GM19238 (cell line): Measurements from ENCODE around the gene UVSSA.
A peak's percentile ranks its signal among the peaks of the same experiment; 100 is the strongest.

Experiments used
- DNase-seq: peaks from one replicate; pipeline ENCODE4 v3.0.0; 2011; ENCODE audit warnings: low spot score; ENCODE audit not compliant: insufficient read length

UVSSA gene, protein sequence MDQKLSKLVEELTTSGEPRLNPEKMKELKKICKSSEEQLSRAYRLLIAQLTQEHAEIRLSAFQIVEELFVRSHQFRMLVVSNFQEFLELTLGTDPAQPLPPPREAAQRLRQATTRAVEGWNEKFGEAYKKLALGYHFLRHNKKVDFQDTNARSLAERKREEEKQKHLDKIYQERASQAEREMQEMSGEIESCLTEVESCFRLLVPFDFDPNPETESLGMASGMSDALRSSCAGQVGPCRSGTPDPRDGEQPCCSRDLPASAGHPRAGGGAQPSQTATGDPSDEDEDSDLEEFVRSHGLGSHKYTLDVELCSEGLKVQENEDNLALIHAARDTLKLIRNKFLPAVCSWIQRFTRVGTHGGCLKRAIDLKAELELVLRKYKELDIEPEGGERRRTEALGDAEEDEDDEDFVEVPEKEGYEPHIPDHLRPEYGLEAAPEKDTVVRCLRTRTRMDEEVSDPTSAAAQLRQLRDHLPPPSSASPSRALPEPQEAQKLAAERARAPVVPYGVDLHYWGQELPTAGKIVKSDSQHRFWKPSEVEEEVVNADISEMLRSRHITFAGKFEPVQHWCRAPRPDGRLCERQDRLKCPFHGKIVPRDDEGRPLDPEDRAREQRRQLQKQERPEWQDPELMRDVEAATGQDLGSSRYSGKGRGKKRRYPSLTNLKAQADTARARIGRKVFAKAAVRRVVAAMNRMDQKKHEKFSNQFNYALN

DNA sequence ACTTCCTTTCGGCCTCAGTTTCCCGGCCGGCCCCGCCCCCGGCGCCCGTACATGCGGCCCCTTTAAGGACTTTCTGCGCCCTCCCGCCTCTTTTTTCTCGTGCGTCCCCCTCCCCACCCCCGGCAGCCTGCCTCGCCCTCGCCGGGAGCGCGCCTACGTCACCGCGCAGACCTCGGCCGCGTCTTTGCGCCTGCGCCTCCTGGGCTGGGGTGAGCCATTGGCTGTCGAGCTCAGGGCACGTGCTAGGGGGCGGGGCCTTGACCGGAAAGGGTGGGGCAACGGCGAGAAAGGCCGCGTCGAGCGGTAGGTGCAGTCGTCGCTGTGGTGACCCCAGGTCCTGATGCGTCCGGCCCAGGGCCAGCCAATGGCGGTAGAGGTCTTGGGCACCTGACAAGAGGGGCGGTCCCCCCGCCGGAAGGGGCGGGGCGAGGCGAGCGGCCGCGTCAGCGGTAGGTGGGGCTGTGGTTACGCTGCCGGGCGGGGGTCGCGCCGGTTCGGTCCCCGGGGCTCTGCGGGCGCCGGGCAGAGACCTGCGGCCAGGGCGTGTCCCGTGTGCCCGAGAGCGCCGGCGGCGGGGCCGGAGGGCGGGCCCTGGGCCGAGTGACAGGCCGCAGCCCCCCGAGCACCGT is at the start of gene UVSSA:
Gene UVSSA (plus strand): TSS at position 428 of the 629 bp plus-strand sequence. CDS start 884 bp downstream, outside the sequence.
- peak; percentile 100 for DNase-seq

DNA sequence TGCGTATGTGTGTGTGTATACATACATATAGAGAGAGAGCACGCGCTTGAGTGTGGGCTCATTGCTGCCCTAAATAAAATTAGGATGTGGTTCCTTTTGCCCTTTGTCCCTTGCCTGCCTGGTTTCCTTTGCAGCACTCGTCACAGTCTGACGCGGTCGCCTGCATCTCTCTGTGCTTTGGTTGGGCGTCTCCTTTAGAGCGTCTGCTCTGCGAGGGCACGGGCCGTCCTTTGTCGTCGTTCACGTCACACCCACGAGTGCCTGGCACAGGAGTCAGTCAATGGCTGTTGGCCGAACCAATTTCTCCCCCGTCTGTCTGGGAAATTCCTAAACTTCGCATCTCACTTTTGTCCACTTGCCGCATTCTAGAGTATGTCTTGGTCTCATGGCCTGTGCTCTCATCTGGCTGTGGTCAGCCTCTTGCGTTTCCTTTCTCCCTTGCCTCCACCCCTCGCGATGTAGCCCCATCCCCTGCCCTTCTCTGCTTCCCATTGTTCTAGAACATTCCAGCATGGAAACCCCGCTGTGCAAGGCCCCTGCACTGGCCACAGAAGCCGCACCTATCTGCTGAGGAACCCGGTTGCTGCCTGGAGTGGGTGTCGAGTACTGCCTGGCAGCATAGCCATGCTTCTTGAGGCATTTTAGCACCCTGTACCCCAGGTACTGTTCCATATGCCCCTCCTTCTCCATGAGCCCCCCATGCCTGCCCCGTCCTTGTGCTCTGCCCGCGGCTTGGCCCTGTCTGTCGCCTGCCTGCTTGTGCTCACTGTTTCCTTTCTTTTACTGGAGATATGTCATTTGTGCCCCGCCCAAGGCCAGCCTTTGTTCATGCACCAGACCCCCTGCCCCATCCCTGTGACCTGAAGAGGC is 49.3 kb upstream of the UVSSA start:
- no peak for DNase-seq

DNA sequence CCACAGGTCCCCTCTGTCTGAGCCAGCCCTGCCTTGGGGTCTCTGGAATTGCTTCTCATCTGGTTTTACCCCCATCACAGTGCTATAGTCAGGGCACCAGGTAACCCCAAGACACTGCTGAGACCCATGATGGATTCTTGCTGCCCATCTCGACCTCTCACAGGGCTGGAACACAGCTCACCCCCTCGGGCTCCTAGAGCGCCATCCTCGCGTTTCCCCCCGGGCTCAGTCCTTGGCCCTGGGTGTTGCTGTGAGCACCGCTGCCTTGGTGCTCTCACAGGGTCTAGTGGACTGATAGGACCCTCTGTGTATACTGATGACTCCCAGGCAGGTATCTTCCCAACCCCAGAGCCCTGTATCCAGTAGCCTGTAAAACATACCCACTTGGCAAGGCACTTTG is 48.5 kb upstream of the UVSSA start:
- DNase-seq = no peak

DNA sequence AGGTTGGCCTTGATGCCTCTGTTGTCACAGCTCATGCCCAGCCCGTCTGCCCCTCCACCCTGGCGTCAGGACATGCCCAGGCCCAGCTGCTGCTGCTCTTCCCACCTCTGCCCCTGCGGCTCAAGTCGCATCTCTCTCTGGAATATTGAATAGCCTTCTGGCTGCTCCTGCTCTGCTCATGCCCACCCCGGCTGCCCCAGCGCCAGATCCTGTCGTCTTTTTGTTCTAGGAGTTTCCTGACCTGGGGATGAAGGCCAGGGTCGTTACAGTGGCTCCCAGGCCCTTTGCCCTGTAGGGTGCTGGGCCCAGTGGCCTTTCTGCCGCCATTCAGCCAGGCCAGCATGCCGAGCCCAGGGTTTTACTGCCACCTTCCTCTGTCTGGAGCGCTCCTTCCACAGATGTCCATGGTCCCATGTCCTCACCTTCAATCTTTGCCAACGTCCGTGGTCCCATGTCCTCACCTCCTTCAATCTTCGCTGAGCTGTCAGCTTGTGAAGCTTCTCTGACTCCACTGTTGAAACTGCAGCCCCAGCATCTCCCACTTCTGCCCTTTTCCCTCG is 47.6 kb upstream of the UVSSA start:
- no peak for DNase-seq

DNA sequence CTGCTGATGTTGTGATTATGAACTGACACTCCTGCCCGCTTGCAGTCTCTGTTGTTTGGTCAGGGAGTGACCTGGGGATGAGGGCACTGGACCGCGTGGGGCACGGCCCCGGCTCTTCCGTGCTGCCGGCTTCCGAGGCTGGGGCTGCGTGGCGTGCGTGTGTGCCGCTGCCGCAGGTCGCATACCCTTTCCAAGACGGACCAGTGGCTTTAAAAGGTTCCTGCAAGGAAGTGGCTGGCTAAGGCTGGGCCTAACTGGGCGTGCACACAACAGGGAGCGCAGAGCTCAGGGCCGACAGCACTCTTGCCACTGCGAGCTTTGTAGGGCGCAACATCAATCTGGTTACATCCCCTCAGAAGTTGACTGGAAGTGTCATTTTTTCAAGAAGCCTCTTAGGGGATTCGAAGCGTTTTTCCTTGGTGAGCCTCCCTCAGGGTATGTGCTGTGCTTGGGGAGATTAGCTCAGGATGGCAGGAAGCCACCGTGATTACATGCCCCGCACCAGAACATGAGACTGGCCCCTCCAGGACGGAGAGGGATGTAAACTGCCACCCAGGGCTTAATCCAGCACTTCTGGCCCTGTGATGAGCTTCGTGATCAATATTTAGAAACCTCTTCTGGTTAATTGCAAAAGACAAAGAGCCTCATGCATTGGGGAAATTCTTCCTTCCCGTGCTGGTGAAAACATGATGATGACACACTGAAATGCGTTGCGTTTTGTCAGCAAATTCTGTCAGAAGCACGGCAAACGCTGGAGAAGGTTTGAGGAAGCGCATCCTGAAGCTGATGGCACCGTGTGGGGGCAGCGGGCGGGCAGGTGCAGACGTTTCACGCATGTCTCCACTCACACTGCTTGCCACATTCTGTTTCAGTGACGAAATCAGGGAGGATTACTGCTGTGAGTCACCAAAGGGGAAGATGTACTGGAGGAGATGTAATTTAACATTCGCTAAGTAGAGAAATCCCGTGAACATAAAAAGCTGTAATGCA is 46.2 kb upstream of the UVSSA start:
- no peak for DNase-seq

DNA sequence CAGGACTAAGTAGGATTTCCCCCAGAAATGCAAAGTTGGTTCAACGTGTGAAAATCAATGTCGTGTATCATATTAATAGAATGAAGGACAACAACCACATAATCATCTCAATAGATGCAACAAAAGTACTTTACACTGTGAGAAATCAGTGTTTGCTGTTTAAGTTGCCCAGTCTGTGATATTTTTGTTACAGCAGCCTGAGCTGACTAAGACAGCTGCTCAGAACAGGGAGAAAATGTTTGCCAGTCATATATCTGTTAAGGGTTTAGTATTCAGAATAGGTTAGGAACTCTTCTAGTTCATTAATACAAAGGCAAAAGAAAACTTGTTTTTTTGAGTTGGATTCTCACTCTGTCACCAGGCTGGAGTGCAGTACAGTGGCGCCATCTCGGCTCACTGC is 44.8 kb upstream of the UVSSA start:
- no peak for DNase-seq

DNA sequence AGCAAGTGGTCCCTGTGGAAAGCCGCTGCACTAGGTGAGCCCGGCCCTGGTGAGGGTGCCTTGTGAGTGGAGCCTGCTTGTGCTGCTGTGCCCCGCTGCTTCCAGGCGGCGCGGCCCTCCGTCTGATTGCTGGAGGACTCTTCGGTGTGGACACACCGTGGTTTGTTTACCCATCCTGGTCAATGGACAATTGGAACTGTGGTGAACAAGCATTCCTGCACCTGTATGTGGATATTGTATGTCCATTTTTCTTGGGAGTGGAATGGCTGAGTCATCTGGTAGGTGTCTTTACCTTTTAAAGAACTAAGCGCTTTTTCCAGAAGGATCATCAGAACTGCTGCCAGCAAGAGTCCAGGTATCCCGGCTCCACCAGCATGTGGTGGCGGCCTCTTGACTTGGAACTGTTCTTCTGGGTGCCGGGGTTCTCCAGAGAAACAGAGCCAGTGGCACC is 41.7 kb upstream of the UVSSA start:
- no peak for DNase-seq

DNA sequence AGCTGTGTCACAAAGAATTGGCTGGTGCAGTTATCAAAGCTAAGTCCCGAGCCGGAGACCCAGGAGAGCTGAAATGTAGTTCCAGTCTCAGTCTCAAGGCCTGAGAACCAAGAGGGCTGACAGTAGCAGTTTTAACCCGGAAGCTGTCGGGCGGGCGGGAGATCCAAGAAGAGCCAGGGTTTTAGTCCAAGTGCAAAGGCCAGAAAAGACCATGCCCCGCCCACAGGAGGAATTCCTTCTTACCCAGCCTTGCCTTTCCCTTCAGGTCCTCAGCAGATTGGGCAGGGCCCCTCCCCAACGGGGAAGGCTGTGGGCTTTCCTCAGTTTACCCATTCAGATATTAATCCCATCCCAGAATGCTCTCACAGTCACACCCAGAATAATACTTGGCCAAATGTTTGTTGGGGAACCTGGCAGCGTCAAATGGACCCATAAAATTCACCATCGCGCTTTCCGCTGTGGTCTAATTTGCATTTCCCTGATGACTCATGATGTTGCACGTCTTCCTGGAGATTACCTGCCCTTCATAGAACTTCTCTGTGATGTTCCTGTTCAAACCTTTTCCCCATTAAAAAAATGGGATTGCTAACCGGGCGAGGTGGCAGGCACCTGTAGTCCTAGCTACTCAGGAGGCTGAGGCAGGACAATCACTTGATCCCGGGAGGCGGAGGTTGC is 41.1 kb upstream of the UVSSA start:
- no peak for DNase-seq

DNA sequence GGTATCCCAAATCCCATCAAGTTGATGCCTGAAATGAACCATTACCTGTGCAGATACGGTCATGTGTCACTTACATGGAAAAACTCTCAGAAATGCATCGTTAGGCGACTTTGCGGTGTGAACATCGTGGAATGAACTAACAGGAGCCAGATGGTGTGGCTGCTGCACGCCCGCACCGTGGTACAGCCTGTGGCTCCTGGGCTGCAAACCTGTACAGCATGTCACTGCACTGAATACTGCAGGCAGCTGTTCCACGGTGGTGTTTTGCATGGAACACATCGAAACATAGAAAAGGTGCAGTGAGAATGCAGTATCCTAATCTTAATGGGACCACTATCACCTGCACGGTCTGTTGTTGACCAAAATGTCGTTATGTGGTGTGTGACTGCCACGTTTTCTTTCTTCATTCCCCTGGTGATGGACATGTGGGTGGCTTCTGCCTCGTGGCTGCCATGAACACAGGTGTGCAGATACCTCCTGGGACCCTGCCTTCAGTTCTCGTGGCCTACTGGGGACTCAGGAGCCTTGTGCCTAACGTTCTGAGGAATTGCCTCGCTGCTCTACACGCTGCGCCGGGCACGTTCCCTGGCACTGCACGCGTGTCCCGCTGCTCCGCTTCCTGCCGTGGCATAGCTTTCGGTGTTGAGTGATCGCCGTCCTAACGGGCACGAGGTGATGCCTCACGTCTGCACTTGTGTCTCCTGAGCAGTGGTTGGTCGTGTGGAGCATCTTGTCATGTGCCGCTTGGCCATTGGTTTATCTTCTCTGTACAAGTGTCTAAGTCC is 38.9 kb upstream of the UVSSA start:
- DNase-seq = no peak

DNA sequence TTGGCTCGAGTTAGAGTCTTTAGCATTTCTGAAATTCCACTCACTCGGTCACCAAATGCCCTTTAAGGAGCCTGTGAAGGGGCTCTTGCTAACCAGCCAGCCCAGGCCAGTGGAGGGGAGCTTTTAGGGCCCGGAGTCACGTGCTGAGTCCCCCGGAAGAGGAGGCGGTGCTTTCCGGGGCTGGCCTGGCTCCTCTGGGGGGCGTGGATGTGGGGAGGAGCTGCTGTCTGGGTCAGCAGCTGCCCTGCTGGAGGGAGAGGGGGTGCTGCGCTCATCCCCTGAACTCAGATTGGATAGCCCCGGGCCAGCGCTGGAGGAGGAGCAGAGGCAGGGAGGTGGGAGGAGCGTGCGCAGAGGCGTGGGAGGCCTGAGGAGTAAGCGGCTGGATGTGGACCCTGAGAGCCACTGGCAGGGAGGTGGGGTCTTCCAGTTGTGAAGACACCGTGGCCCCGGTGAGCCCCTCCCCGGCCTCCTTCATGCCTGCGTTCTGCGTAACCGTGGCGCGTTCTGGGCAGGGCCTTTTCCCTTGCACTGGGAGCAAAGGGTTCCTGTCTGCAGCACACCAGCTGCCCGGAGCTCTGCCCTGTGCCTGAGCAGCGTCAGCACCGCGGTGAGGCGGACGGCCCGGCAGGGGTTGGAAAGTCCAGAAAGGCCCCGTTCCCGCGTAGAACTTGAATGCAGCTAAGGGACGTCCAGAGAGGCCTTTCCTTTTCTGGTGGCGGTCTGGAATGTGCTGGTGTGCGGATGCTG is 37.6 kb upstream of the UVSSA start:
- DNase-seq = peak; percentile 98

DNA sequence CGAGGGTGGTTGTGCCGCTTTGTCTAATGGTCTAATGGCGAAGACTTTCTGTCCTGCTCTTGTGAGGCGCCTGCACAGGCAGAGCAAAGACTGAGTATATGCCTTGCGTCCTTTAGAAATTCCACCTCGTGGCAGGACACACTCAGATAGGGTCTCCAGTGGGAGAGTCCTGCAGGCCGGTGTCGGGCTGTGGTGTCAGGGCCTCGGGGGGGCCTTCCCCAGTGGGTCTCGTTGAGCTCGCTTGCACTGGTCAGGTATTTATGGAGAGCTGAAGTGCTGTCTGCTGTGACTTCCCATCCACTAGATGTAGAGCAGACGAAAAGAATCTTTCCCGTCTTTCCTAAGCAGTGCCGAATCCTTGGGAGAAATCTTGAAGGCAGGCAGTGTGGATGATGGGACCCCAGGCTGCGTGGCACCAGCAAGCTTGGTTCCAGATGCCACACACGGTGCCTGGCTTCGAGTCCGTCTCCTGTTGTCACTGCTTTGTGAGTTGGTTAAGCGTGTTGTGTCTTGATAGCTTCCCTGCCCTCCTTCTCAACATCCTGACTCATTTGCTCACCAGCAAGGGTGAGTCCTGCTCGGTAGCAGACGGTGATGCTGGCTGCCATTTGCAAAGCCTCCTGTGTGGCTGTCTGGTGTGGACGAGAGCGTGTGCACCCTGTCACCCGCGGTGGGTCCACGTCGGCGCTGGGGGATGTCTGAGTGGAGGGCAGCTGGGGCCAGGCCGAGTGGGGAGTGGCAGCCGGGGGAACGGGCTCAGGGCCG is 36.8 kb upstream of the UVSSA start:
- DNase-seq = no peak

DNA sequence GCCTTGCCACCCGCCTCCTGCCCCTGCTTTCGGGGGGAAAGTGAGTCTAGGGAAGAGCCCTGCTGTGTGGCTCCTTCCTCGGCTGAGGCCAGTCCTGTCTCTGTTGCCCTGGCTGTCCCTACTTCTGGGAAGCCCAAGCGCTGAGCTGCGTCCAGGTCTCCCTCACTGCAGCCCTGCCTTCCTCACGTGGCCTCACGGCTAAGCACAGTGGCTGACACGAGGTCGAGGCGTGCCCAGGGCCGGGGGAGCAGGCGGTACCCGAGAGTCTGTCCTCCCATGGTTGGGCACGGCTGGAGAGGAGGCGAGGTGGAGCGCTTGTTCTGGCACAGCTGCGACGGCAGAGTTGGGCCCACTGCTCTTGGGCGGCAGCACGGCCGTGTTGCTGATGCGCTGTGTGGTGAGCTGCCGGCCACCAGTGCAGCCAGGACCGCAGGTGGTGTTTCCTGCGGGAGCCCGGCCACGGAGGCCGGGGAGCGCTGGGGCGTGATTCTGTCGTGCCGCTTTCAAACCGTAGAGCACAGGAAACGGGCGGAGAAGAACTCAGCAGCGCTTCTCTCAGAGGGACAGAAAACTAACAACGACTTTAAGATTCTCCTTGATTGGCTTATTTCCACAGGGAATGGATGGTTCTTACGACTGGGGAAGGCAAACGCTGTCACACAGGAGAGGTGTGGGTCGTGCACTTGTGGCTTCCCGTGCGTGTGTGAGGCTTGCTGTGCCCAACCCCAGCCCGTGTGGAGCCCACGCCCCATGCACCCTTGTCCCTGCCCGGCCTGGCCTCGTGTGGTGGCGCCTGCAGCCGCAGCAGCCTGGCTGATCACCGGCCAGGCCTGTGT is 36.0 kb upstream of the UVSSA start:
- DNase-seq = no peak

DNA sequence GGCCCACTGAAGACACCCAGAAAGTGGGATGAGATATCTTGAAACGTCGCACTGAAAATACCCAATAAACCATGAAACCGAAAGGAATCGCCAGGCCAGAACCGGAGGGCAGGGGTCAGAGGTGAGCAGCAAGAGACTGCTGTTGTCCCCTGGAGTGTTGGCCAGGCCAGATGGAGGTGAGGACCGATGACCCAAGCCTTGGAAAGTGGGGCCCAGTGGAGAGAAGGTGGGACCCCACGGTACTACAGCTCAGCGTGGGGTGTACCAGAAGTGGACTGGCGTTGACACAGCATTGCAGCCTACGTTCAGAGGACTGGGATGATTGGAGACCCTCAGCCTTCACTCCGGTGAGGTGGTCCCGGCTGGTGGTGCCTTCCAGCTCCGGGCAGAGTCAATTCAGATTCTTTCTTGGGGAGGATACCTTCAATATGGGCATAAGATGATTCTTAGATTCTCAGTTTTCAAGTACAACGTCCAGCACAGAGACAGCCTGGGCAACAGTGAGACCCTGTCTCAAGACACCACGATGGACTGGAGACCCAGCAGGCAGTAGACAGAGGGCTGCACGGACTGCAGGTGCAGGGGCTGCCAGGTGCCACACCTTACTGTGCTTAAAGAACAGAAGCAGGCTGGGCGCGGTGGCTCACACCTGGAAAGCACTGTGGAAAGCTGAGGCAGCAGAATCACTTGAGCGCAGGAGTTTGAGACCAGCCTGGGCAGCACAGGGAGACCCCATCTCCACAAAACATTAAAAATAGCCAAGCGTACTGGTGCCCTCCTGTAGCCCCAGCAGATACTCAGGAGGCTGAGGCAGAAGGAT is 34.0 kb upstream of the UVSSA start:
- no peak for DNase-seq

DNA sequence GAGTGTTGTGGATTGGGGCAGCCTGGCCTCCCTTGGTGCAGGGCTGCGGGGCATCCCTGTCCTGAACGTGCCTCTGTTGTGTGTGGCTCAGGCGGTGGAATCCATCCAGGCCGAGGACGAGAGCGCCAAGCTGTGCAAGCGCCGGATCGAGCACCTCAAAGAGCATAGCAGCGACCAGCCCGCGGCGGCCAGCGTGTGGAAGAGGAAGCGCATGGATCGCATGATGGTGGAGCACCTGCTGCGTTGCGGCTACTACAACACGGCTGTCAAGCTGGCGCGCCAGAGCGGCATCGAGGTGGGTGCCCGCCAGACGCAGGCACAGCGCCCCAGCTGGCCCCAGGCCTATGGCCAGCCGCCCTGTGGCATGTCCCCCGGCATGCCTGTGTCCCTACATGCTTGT is 31.7 kb upstream of the UVSSA start:
- DNase-seq = no peak

DNA sequence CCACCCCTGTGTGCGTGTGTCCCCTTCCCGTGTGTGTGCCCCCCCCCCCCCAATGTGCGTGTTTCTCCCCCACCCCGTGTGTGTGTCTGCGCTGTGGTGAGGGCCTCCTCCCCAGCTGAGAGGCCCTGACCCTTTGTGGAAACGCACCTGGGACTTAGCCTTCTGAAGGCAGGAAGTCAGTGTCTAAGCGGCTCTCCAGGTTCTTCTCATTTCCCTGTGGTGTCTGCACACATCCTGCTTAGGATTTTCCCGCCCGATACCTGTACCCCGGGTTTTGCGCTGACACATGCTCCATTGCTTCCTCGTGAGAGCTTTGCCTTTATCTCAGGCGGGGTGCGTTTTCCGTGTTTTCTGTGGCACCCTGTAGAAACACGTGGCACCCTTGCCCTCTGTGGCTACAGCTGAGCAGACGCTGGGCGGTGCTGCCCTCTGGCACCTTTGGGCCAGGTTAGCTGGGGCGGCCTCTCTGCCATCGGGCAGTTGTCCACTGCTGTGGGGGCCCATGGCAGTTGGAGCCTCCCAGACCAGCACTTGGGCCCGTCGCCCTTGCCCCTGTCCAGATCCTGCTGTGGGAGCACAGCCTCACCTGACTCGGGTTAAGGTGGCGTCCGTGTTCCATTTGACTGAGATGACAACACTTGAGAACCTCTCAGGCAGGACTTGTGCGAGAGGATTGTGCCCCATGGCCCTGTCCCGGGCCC is 31.0 kb upstream of the UVSSA start:
- no peak for DNase-seq
